Measurements from ENCODE around the gene C15orf61. TPM values are rescaled to one million over a fixed set of nuclear protein-coding genes. Genes with fewer than 3 reads are reported as not detected.

Gene C15orf61
- total RNA-seq, 2 donors from 2014 or later = 2.9 to 4.2 TPM

DNA sequence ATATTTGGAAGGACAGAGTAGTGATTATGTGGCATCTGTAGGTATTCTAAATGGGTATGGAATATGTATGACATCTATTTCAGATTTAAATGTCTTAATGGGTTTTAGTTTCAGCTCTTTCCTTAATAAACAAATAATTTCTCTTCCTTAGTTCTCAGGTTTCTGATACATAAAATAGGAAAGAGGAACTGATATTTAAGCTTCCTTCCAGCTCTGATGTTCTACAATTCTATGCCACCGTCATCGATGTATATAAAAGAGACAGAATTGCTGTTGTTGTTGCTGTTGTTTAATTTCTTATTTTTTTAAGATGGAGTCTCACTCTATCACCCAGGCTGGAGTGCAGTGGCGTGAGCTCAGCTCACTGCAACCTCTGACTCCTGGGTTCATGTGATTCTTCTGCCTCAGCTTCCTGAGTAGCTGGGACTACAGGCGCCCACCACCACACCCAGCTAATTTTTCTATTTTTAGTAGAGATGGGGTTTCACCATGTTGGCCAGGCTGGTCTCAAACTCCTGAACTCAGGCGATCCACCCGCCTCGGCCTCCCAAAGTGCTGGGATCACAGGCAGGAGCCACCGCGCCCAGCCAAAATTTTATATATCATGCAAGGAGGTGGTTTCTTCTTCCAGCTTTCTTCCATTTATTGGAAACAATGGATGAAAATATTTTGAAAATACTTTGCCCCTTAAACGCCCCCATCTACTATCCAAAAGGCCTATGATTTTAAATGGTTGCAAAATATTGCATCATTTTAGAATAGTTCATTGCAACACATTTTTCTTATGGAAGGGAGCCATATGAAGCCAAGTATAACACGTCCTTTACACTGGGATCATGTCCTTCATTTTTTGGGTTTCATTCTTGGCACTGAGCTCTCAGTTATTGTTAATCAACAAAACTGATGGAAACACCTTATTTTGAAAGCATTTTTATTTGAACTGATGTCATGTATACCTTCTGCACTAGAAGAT, 13.9 kb upstream of the C15orf61 start:
- Mint-ChIP-seq H3K4me3 (no peak overlapping the region), H3K4me1 (no peaks in the 10 kb centered on the region), H3K9me3 (no peaks in the 10 kb centered on the region), H3K27ac (no peak overlapping the region), H3K36me3 (ENCODE audit: low read depth) (peaks cover 11% of the 10 kb centered on the region), H3K27me3 (no peaks in the 10 kb centered on the region)
- no peak for ATAC-seq (replicated peaks)

GRCh38 chr15:67508407-67508806, 12.5 kb upstream of the C15orf61 start:
- no peak for ATAC-seq (replicated peaks)
- Mint-ChIP-seq H3K4me1 (no peaks in the 10 kb centered on the region), H3K9me3 (no peaks in the 10 kb centered on the region), H3K27ac (no peak overlapping the region), H3K27me3 (no peaks in the 10 kb centered on the region), H3K4me3 (no peak overlapping the region), H3K36me3 (ENCODE audit: low read depth) (peaks cover 24% of the 10 kb centered on the region)

- no peak for ATAC-seq (replicated peaks)
- Mint-ChIP-seq H3K27me3 (no peaks in the 10 kb centered on the region), H3K9me3 (no peaks in the 10 kb centered on the region), H3K27ac (no peak overlapping the region), H3K4me1 (no peaks in the 10 kb centered on the region), H3K36me3 (ENCODE audit: low read depth) (peaks cover 30% of the 10 kb centered on the region), H3K4me3 (no peak overlapping the region)
Measured at GRCh38 chr15:67509918-67510317, 11.0 kb upstream of the C15orf61 start.

DNA sequence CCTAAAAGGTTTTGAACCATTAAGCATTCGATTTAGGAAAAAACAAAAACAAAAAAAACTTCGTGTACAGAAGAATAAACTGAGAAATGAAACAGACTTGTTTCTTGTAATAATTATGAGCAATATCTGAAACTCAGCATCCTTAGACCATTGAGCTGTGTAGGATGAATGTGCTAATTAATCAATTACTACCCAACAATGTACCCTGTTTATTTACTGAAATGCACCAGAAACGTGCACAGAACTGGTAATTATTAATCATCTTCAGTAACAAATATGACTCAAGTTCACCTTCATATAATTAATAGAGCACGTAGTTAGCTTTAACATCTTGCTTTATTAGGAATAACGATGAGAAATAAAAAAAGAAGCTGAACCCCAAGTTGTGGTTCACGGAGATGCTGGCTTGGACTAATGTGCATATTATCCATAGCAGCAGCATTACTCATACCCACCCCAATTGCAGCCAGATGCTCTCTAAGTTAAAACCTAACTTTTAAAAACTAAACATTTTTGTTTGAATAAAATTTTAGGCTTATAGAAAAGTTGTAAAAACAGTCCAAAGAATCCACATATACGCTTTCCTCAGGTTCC, 10.2 kb upstream of the C15orf61 start:
- H3K36me3 Mint-ChIP-seq (ENCODE audit: low read depth) = peaks cover 35% of the 10 kb centered on the region
- H3K4me1 Mint-ChIP-seq = no peaks in the 10 kb centered on the region
- no peak overlapping the region for H3K4me3 Mint-ChIP-seq
- no peaks in the 10 kb centered on the region for H3K9me3 Mint-ChIP-seq
- ATAC-seq (replicated peaks) = no peak
- no peaks in the 10 kb centered on the region for H3K27me3 Mint-ChIP-seq
- no peak overlapping the region for H3K27ac Mint-ChIP-seq

GRCh38 chr15:67511606-67512005, 9.3 kb upstream of the C15orf61 start:
- no peak overlapping the region for H3K27ac Mint-ChIP-seq
- peaks cover 37% of the 10 kb centered on the region for H3K36me3 Mint-ChIP-seq (ENCODE audit: low read depth)
- H3K4me1 Mint-ChIP-seq = no peaks in the 10 kb centered on the region
- no peaks in the 10 kb centered on the region for H3K27me3 Mint-ChIP-seq
- H3K9me3 Mint-ChIP-seq = no peaks in the 10 kb centered on the region
- ATAC-seq (replicated peaks) = no peak
- H3K4me3 Mint-ChIP-seq = no peak overlapping the region

DNA sequence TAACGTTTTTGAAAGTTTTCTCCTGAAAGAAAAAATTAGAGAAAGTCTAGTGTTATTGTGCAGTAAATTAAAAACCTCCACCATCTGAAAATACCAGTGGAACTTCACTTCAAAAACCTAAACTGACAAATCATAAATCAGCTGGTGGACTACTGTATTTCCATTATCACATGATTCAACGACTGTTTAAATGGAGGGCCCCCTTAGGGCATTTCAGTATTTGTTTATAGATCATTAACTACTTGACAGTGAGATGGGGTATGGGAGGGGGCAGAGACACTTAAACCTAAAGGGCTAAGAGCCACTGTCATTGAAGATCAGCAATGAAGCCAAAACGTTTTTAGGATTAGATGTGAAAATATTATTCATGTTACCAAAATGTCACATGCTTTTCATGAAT, 8.8 kb upstream of the C15orf61 start:
- Mint-ChIP-seq H3K27me3 (no peaks in the 10 kb centered on the region), H3K4me1 (no peaks in the 10 kb centered on the region), H3K9me3 (no peaks in the 10 kb centered on the region), H3K4me3 (no peak overlapping the region), H3K27ac (no peak overlapping the region), H3K36me3 (ENCODE audit: low read depth) (peaks cover 42% of the 10 kb centered on the region)
- no peak for ATAC-seq (replicated peaks)

DNA sequence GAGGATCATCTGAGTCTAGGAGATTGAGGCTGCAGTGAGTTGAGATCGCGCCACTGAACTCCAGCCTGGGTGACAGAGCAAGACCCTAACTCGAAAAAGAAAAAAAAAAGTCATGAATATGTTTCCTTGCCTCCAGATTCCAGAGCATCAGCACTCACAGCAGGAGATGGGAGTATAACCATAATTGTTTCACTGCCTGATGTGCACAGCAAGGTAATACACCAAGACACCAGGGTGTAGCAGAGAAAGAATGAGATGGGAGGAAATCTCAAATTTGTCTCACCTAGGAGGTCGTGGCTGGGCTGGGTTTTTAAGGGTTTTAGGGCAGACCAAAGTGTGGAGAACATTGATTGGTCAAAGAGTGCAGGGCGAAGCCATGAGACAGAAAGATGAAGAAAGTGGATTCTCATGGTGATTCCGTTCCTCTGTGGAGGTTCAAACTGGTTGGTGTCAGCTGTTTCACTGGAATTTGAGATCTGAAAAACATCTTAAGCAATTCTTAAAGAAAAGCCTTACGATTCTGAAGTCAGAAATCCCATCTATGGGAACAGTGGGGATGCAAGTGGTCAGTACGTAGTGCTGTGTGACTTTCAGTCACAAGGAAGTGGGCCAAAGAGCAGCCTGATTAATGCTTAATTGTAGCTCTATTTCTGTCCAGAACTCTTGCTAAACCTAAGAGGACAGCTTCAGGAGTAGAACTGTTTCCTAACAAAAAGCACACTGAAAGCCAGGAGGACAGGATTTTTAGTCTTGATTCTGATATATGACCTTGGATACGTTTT, 7.8 kb upstream of the C15orf61 start:
- Mint-ChIP-seq H3K27ac (no peak overlapping the region), H3K36me3 (ENCODE audit: low read depth) (peaks cover 50% of the 10 kb centered on the region), H3K27me3 (no peaks in the 10 kb centered on the region), H3K4me1 (no peaks in the 10 kb centered on the region), H3K4me3 (no peak overlapping the region), H3K9me3 (no peaks in the 10 kb centered on the region)
- ATAC-seq (replicated peaks) = no peak

- Mint-ChIP-seq H3K4me1 (no peaks in the 10 kb centered on the region), H3K36me3 (ENCODE audit: low read depth) (peaks cover 49% of the 10 kb centered on the region), H3K4me3 (no peak overlapping the region), H3K9me3 (no peaks in the 10 kb centered on the region), H3K27ac (no peak overlapping the region), H3K27me3 (no peaks in the 10 kb centered on the region)
- ATAC-seq (replicated peaks) = no peak
Measured at GRCh38 chr15:67515090-67515489, 5.8 kb upstream of the C15orf61 start.

GRCh38 chr15:67515557-67515956, 5.4 kb upstream of the C15orf61 start:
- no peaks in the 10 kb centered on the region for H3K4me1 Mint-ChIP-seq
- ATAC-seq (replicated peaks) = no peak
- H3K9me3 Mint-ChIP-seq = no peaks in the 10 kb centered on the region
- H3K4me3 Mint-ChIP-seq = no peak overlapping the region
- H3K36me3 Mint-ChIP-seq (ENCODE audit: low read depth) = peaks cover 45% of the 10 kb centered on the region
- H3K27me3 Mint-ChIP-seq = no peaks in the 10 kb centered on the region
- H3K27ac Mint-ChIP-seq = no peak overlapping the region

GRCh38 chr15:67520321-67521028, 456 bp upstream of the C15orf61 start:
- Mint-ChIP-seq H3K4me1 (peaks cover 15% of the 10 kb centered on the region), H3K27ac (peak overlapping the region; percentile 93), H3K9me3 (no peaks in the 10 kb centered on the region), H3K36me3 (ENCODE audit: low read depth) (peaks cover 16% of the 10 kb centered on the region), H3K27me3 (no peaks in the 10 kb centered on the region), H3K4me3 (peak overlapping the region; percentile 91)
- ATAC-seq (replicated peaks) = no peak

DNA sequence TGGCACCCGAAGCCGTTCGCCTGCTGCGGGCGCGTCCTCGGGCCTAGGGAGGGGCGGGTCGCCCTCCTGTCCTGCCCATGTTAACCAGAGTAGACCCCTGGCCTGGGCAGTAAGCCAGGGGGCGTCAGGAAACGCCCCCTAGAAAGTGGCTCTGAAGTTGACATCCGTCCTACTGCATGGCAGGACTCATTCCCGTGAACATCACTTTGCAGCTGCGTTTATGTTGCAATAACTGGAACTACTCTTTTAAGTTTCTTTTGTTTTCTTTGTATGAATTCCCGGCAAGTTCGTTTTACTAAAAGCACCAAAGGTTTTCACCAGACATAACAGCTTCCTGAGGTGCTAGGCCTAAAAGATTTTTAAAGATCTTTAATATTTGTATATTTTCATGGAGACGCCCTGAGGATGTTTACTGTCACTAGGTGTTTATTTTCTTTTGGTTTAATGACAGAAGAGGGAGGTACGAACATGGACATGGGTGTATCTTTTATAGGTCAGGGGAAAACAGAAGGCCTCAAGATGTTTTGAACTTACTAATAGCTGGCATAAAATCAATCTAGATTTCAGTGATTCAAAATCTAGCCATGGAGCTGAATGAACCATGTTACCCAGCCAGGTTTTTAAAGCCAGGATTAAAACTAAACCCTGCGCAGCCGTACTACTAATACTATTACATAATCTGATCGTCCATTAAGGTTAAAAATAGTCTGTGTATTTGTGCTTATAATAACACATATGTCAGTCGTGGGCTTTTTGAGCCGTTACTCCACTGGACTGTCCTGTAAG, 1.0 kb downstream of the C15orf61 start:
- no peak for ATAC-seq (replicated peaks)
- Mint-ChIP-seq H3K9me3 (no peaks in the 10 kb centered on the region), H3K4me1 (peaks cover 15% of the 10 kb centered on the region), H3K36me3 (ENCODE audit: low read depth) (peaks cover 18% of the 10 kb centered on the region), H3K27me3 (no peaks in the 10 kb centered on the region), H3K4me3 (peak overlapping the region; percentile 91), H3K27ac (peak overlapping the region; percentile 93)

DNA sequence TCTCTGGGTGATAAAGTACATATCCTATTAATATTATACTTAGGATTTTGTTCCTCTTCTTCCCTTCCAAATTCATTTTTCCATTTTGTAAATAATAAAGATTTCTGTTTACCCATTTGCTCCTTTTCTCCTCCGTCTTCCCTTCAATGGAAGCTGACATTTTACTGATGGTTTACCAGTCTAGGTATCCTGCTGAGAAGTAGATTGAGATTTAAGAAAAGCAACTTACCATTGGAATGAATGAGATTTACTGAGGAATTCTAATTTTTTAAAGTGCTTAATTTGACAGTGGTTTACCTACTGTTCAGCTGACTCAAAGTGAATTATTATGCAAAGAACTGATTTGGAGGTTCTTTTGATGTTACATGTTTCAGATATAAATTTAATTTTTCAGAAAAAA, 2.4 kb downstream of the C15orf61 start:
- H3K27me3 Mint-ChIP-seq = no peaks in the 10 kb centered on the region
- peaks cover 20% of the 10 kb centered on the region for H3K36me3 Mint-ChIP-seq (ENCODE audit: low read depth)
- H3K4me1 Mint-ChIP-seq = peaks cover 15% of the 10 kb centered on the region
- ATAC-seq (replicated peaks) = no peak
- no peaks in the 10 kb centered on the region for H3K9me3 Mint-ChIP-seq
- no peak overlapping the region for H3K27ac Mint-ChIP-seq
- H3K4me3 Mint-ChIP-seq = peak overlapping the region; percentile 91

GRCh38 chr15:67524235-67524634, 3.3 kb downstream of the C15orf61 start:
- Mint-ChIP-seq H3K36me3 (ENCODE audit: low read depth) (peaks cover 26% of the 10 kb centered on the region), H3K4me3 (peak overlapping the region; percentile 21), H3K27me3 (no peaks in the 10 kb centered on the region), H3K27ac (no peak overlapping the region), H3K4me1 (peaks cover 15% of the 10 kb centered on the region), H3K9me3 (no peaks in the 10 kb centered on the region)
- no peak for ATAC-seq (replicated peaks)
